ENCODE data around the gene MAN2C1. TPM values are rescaled to one million over a fixed set of nuclear protein-coding genes. Genes with fewer than 3 reads are reported as not detected.
A peak's percentile ranks its signal among the peaks of the same experiment; 100 is the strongest.
"Not testable (repeated sequence)": the region's sequence is repeated elsewhere in the genome, so short reads cannot be mapped to it uniquely, and the experiment has no call there.

Gene MAN2C1
- total RNA-seq, 5 donors from 2014 or later (not counting 1 experiment from before 2014, with no cell fraction given): 357 to 529 (median 447) TPM

DNA sequence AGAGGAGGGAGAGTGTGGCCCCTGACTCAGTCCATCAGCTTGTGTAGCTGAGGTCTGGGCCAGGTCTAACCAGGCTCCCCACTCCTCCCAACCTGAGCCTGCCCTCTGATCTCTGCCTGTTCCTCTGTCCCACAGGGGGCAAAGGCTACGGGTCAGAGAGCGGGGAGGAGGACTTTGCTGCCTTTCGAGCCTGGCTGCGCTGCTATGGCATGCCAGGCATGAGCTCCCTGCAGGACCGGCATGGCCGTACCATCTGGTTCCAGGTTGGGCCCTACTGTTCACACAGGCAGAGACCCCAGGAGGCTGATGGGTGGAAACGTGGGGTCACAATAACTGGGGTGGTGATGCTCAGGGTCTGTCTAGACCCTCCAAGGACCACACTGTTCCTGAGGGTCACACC, 14.8 kb downstream of the MAN2C1 start:
- no peak overlapping the region for H3K4me3 ChIP-seq (ENCODE audit: control insufficient read depth in 1 of 2, extremely low read depth in 1 of 2, low read length in 1 of 2)
- peaks cover 13% of the 10 kb centered on the region for H3K36me3 Mint-ChIP-seq
- no peaks in the 10 kb centered on the region for H3K27me3 Mint-ChIP-seq
- no peak overlapping the region for H3K4me3 Mint-ChIP-seq
- no peaks in the 10 kb centered on the region for H3K27me3 ChIP-seq (replicated peaks in 1 of 2; ENCODE audit: control insufficient read depth in 2 of 2, extremely low read depth in 1 of 2, insufficient read depth in 2 of 2, low read length in 1 of 2)
- POLR2A ChIA-PET: interaction anchor here in 1 of 2 donors (1.0 kb wide), 1 partner anchor 15 kb away, joined by 4 read pairs; the partner anchor contains the start of gene MAN2C1
- CTCF ChIA-PET: interaction anchor here in 1 of 2 donors (1.1 to 1.2 kb wide), 2 partner anchors 14 to 316 kb away, joined by 3 to 4 read pairs; no protein-coding TSS in a partner anchor
- 98% methylated on average over 5 of the region's 7 CpGs for WGBS (ENCODE audit: insufficient coverage)
- no peak overlapping the region for H3K27ac ChIP-seq (ENCODE audit: low read length)
- H3K9me3 ChIP-seq: no peaks in the 10 kb centered on the region
- peaks cover 5 to 12% (median 7%) of the 10 kb centered on the region in 3 donors for H3K9me3 Mint-ChIP-seq
- ATAC-seq (replicated peaks in 1 of 4) (no peak), DNase-seq (no peak)
- H3K4me1 Mint-ChIP-seq: peaks cover 16 to 26% (median 22%) of the 10 kb centered on the region in 3 donors
- peaks cover 13 to 16% of the 10 kb centered on the region in 2 donors for H3K36me3 ChIP-seq (ENCODE audit: control insufficient read depth in 2 of 2, extremely low read depth in 1 of 2, insufficient read depth in 1 of 2, low read length in 1 of 2)
- H3K4me1 ChIP-seq (ENCODE audit: control insufficient read depth in 1 of 2, extremely low read depth in 1 of 2, insufficient read depth in 2 of 2, low read length in 2 of 2): peaks cover 2 to 24% of the 10 kb centered on the region in 2 experiments
- H3K27ac Mint-ChIP-seq: no peak overlapping the region

DNA sequence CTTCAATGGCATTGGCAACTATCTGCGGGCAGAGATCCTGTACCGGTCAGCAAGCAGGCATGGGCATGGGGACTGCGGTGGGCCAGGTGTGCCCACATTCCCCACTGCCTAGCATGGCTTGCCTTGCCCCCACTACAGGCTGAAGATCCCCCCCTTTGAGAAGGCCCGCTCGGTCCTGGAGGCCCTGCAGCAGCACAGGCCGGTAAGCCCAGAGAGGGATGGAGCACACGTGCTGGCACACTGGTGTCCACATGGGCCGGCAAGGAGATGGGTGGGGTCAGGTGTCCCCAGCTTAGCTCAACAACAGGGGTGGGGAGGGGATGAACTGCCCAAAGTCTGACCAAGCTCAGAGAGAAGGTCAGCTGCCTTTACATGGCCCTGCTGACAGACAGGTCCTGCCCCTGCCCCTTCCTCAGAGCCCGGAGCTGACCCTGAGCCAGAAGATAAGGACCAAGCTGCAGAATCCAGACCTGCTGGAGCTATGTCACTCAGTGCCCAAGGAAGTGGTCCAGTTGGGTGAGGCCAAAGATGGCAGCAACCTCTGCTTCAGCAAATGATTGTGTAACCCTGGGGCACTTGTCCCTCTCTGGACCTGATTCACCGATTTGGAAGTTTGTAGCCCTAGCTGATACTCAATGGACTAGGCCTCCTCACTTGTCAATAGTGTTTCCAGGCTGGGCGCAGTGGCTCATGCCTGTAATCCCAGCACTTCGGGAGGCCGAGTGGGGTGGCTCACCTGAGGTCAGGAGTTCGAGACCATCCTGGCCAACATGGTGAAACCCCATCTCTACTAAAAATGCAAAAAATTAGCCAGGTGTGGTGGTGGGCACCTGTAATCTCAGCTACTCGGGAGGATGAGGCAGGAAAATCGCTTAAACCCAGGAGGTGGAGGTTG, 16.0 kb downstream of the MAN2C1 start:
- Mint-ChIP-seq H3K4me3 (no peak overlapping the region), H3K36me3 (peaks cover 11% of the 10 kb centered on the region), H3K27ac (no peak overlapping the region), H3K9me3 (peaks cover 5 to 12% (median 7%) of the 10 kb centered on the region in 3 donors), H3K4me1 (peaks cover 16 to 29% (median 23%) of the 10 kb centered on the region in 3 donors), H3K27me3 (no peaks in the 10 kb centered on the region)
- DNase-seq: no peak
- 100% methylated on average over 11 of the region's 16 CpGs for WGBS (ENCODE audit: insufficient coverage)
- peaks cover 2 to 34% of the 10 kb centered on the region in 2 experiments for H3K4me1 ChIP-seq (ENCODE audit: control insufficient read depth in 1 of 2, extremely low read depth in 1 of 2, insufficient read depth in 2 of 2, low read length in 2 of 2)
- CTCF ChIA-PET: interaction anchor here (0.5 to 1.2 kb wide), 3 partner anchors 15 to 315 kb away, joined by 3 to 4 read pairs (median 3); no protein-coding TSS in a partner anchor
- ATAC-seq (replicated peaks in 1 of 4): no peak
- H3K27me3 ChIP-seq (replicated peaks in 1 of 2; ENCODE audit: control insufficient read depth in 2 of 2, extremely low read depth in 1 of 2, insufficient read depth in 2 of 2, low read length in 1 of 2): peaks cover 0 to 4% of the 10 kb centered on the region in 2 experiments
- no peak overlapping the region for H3K27ac ChIP-seq (ENCODE audit: low read length)
- peaks cover 10 to 13% of the 10 kb centered on the region in 2 donors for H3K36me3 ChIP-seq (ENCODE audit: control insufficient read depth in 2 of 2, extremely low read depth in 1 of 2, insufficient read depth in 1 of 2, low read length in 1 of 2)
- no peak overlapping the region for H3K4me3 ChIP-seq (ENCODE audit: control insufficient read depth in 1 of 2, extremely low read depth in 1 of 2, low read length in 1 of 2)
- no peaks in the 10 kb centered on the region for H3K9me3 ChIP-seq
- POLR2A ChIA-PET: interaction anchor here in 1 of 2 donors (0.6 kb wide), 1 partner anchor 156 kb away, joined by 4 read pairs; no protein-coding TSS in a partner anchor

- DNase-seq (no peak), ATAC-seq (replicated peaks in 1 of 4) (no peak)
- Histone ChIP-seq H3K9me3 (no peaks in the 10 kb centered on the region), H3K4me3 (ENCODE audit: control insufficient read depth in 1 of 2, extremely low read depth in 1 of 2, low read length in 1 of 2) (no peak overlapping the region), H3K36me3 (ENCODE audit: control insufficient read depth in 2 of 2, extremely low read depth in 1 of 2, insufficient read depth in 1 of 2, low read length in 1 of 2) (peaks cover 0 to 6% of the 10 kb centered on the region in 2 donors), H3K27ac (ENCODE audit: low read length) (peak overlapping the region; percentile 85), H3K4me1 (ENCODE audit: control insufficient read depth in 1 of 2, extremely low read depth in 1 of 2, insufficient read depth in 2 of 2, low read length in 2 of 2) (peaks cover 2 to 47% of the 10 kb centered on the region in 2 experiments), H3K27me3 (replicated peaks in 1 of 2; ENCODE audit: control insufficient read depth in 2 of 2, extremely low read depth in 1 of 2, insufficient read depth in 2 of 2, low read length in 1 of 2) (peaks cover 0 to 16% of the 10 kb centered on the region in 2 experiments)
- Mint-ChIP-seq H3K9me3 (peaks cover 5 to 12% (median 7%) of the 10 kb centered on the region in 3 donors), H3K4me1 (peaks cover 25 to 37% (median 31%) of the 10 kb centered on the region in 3 donors), H3K36me3 (peaks cover 7% of the 10 kb centered on the region), H3K4me3 (no peak overlapping the region), H3K27ac (peak overlapping the region; percentile 94 to 96), H3K27me3 (no peaks in the 10 kb centered on the region)
- 52% methylated on average over 3 of the region's 7 CpGs for WGBS (ENCODE audit: insufficient coverage)
- POLR2A ChIA-PET: interaction anchor here in 1 of 2 donors (0.6 to 0.9 kb wide), 2 partner anchors 17 to 142 kb away, joined by 3 read pairs; no protein-coding TSS in a partner anchor
- CTCF ChIA-PET: interaction anchor here (0.7 to 1.8 kb wide), 2 partner anchors 17 to 66 kb away, joined by 3 to 6 read pairs; partner anchors contain the start of gene MAN2C1 (in 1 of the 2)
Observed at GRCh38 chr15:75350601-75351361, 17.6 kb downstream of the MAN2C1 start.

DNA sequence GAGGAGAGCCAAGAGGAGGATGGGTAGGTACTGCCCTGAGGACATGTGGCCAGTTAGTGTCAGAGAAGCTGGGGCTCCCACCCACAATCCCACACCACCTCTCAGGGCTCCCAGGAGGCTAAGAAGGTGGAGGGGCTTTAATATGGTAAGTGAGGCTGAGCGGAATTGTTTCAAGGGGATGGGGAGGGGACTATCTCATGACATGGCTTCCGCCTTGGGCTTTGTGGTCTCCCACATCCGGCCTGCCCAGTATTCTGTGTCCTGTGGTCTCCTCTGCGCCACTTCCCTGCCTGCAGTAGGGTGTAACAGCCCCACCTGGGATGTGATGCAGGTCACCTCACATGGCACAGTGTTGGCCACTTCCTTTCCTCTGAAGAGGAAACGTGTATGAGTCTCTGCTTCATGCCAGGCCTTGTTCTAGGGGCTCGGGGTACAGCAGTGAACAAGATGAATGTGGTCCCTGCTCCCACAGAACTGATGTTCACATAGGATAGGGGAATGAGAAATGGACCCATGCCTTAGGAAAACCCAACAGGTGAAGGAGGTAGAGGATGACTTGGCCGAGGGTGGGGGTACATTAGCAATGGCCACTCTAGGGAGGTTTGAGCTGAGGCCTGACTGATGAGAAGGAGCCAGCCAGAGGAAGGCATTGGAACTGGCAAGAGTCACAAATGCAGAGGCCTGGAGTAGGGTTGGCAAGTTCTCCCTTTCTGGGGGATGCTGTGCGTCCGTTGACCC, 18.4 kb downstream of the MAN2C1 start:
- Mint-ChIP-seq H3K27me3 (no peaks in the 10 kb centered on the region), H3K36me3 (peaks cover 7% of the 10 kb centered on the region), H3K27ac (peak overlapping the region; percentile 94 to 96), H3K9me3 (peaks cover 5 to 12% (median 7%) of the 10 kb centered on the region in 3 donors), H3K4me1 (peaks cover 30 to 40% (median 31%) of the 10 kb centered on the region in 3 donors), H3K4me3 (peak overlapping the region; percentile 52 to 90 (median 66))
- CTCF ChIA-PET: interaction anchor here (0.7 to 1.8 kb wide), 2 partner anchors 18 to 67 kb away, joined by 3 to 6 read pairs; partner anchors contain the start of gene MAN2C1 (in 1 of the 2)
- no peaks in the 10 kb centered on the region for H3K9me3 ChIP-seq
- POLR2A ChIA-PET: interaction anchor here in 1 of 2 donors (0.9 kb wide), 1 partner anchor 17 kb away, joined by 3 read pairs; no protein-coding TSS in a partner anchor
- WGBS (ENCODE audit: insufficient coverage): 14% methylated on average over 7 of the region's 9 CpGs
- DNase-seq: peak; percentile 44 to 91 (median 86)
- peaks cover 0 to 6% of the 10 kb centered on the region in 2 donors for H3K36me3 ChIP-seq (ENCODE audit: control insufficient read depth in 2 of 2, extremely low read depth in 1 of 2, insufficient read depth in 1 of 2, low read length in 1 of 2)
- peak overlapping the region; percentile 85 for H3K27ac ChIP-seq (ENCODE audit: low read length)
- peaks cover 0 to 16% of the 10 kb centered on the region in 2 experiments for H3K27me3 ChIP-seq (replicated peaks in 1 of 2; ENCODE audit: control insufficient read depth in 2 of 2, extremely low read depth in 1 of 2, insufficient read depth in 2 of 2, low read length in 1 of 2)
- H3K4me1 ChIP-seq (ENCODE audit: control insufficient read depth in 1 of 2, extremely low read depth in 1 of 2, insufficient read depth in 2 of 2, low read length in 2 of 2): peaks cover 2 to 47% of the 10 kb centered on the region in 2 experiments
- no peak overlapping the region for H3K4me3 ChIP-seq (ENCODE audit: control insufficient read depth in 1 of 2, extremely low read depth in 1 of 2, low read length in 1 of 2)
- peak; percentile 72 to 80 (median 74) for ATAC-seq (replicated peaks in 1 of 4)

DNA sequence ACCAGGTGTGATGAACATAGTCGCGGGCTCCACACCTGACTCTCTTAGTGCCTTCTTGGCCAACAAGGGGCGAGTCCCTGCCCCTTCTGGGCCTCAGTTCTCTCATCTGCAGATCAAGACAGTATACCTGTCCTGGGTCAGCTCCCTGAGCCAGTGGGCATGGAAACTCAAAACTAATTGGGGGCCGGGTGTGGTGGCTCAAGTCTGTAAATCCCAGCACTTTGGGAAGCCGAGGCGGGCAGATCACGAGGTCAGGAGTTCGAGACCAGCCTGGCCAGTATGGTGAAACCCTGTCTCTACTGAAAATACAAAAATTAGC, 19.1 kb downstream of the MAN2C1 start:
- CTCF ChIA-PET; H3K9me3 ChIP-seq; DNase-seq; H3K4me3 ChIP-seq (ENCODE audit: control insufficient read depth in 1 of 2, extremely low read depth in 1 of 2, low read length in 1 of 2); ATAC-seq (replicated peaks in 1 of 4); H3K36me3 ChIP-seq (ENCODE audit: control insufficient read depth in 2 of 2, extremely low read depth in 1 of 2, insufficient read depth in 1 of 2, low read length in 1 of 2); H3K27me3 Mint-ChIP-seq; POLR2A ChIA-PET; H3K36me3 Mint-ChIP-seq: not testable (repeated sequence)
- peaks cover 2 to 47% of the 10 kb centered on the region in 2 experiments for H3K4me1 ChIP-seq (ENCODE audit: control insufficient read depth in 1 of 2, extremely low read depth in 1 of 2, insufficient read depth in 2 of 2, low read length in 2 of 2)
- H3K4me3 Mint-ChIP-seq: peak overlapping the region; percentile 52 to 90 (median 66)
- peaks cover 0 to 16% of the 10 kb centered on the region in 2 experiments for H3K27me3 ChIP-seq (replicated peaks in 1 of 2; ENCODE audit: control insufficient read depth in 2 of 2, extremely low read depth in 1 of 2, insufficient read depth in 2 of 2, low read length in 1 of 2)
- H3K4me1 Mint-ChIP-seq: peaks cover 30 to 40% (median 31%) of the 10 kb centered on the region in 3 donors
- H3K27ac ChIP-seq (ENCODE audit: low read length): peak overlapping the region; percentile 85
- H3K9me3 Mint-ChIP-seq: peaks cover 5 to 12% (median 7%) of the 10 kb centered on the region in 3 donors
- 92% methylated on average over 8 of the region's 8 CpGs for WGBS (ENCODE audit: insufficient coverage)
- H3K27ac Mint-ChIP-seq: peak overlapping the region; percentile 94 to 96

Data from T-cell (primary cell).